OCI-M2 (cell line): ENCODE measurements around the gene KASH5.

Source experiments
- DNase-seq: peaks from one replicate; lab custom pipeline; 2025; ENCODE audit not compliant: unreplicated experiment; lab: John Stamatoyannopoulos, UW

Gene KASH5

DNA sequence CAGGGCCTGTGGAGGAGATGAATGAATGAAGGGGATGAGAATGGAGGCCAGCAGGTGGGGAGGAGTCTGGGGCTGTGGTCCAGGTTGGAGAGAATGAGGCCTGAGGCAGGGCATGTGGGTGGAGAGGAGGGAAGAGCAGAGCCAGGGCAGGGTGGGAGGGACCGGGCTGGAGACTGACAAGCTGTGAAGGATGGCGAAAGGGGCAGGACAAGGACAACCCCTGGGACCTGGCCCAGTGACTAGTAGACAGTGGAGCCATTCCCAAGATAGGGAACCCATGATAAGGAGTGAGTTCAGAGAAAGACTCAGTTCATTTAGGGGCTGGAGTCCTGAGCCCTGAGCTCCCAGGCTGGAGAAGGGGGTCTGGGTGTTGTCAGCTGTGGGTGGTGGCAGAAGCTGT, 32.2 kb downstream of the KASH5 start:
- DNase-seq, result no peak

DNA sequence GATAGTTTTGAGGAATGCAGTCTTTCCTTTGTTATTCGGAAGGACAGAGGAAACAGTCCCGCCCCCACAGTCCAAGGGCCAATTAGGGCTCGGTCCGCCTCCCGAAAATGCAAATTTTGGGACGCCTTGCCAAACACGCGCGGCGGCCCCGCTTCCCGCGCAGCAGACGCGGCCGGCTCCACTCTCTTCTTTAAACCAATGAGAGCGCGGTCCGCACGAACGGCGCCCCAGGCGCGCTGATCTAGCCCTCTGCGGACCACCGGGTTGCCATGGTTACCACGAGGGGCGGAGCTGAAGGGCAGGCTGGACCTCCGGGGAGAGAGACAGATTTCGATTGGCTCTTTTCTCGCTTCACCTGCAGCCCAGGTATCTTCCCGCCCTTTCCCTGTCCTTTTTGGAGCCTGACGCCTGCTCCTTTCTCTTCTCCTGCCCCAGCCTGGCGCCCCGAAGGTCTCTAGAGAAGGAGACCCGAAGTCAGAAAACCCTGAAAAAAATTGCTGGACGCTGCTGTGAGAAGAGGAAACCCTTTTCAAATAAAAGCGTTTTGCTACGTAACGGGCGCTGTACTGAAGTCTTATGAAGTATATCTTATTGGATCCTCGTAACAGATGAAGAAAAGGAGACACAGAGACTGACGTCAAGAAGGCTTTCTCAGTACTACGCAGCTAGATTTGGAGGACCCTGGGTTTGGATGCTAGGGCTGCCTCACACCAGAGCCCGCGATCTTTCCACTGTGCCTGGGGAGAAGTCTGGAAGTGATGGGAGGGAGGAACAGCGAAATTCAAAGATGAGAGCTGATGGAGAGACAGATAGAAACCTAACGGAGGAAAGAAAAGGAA, 33.2 kb downstream of the KASH5 start:
- no peak for DNase-seq

GRCh38 chr19:49421878-49422202, 33.8 kb downstream of the KASH5 start:
- DNase-seq, result no peak

GRCh38 chr19:49422407-49423070, 34.5 kb downstream of the KASH5 start:
- no peak for DNase-seq

GRCh38 chr19:49423071-49423984, 35.3 kb downstream of the KASH5 start, which contains the start of gene PTH2:
Gene PTH2 (minus strand): TSS chr19:49423441. CDS start chr19:49423339, 102 bp downstream.
- no peak for DNase-seq

DNA sequence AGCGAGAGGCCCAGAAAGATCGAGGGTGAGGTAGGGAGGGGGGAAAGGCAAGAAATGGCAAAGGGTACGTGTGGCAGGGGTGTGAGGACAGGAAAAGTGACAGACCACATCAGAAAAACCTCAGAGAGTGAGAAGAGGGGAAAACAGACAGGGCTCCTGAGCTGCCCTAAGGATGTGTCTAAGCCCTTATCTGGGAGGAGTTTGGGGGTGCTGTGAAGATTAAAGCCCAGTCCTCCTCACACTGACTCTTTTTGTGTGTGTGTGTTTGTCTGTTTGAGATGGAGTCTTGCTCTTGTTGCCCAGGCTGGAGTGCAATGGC, 35.9 kb downstream of the KASH5 start:
- DNase-seq, result no peak

- no peak for DNase-seq
Measured at GRCh38 chr19:49425178-49425577, 37.1 kb downstream of the KASH5 start, which contains the start of gene GFY. Gene GFY (plus strand): TSS chr19:49425388. CDS start chr19:49426431, 1,043 bp downstream.

DNA sequence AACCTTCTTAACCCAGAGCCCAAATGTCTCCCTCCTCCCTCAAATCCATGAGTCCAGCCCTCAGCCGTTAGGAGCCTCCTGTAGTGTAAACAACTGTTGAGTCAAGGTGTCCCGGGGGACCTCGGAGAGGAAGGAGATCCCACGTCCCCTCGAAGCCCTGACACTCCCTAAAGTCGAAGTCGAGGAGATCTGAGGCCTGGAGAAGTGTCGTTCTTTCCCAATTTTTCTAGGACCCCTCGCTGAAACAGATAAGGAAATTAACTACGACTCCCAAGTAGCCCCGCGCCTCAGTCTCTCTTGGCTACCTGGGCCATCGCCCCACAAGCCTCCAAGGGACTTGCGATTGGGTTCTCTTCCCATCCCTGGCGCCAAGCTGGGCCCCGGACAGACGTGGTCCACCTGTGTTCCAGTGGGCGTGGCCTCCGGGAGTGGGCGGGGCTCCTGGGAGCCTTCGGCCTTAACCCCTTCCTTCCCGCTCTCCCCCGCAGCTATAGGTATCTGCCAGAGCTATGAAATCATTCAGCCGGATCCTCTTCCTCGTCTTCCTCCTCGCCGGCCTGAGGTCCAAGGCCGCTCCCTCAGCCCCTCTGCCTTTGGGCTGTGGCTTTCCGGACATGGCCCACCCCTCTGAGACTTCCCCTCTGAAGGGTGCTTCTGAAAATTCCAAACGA, 38.0 kb downstream of the KASH5 start:
- no peak for DNase-seq

- DNase-seq, result no peak
Measured at GRCh38 chr19:49427339-49427738, 39.3 kb downstream of the KASH5 start.

GRCh38 chr19:49427855-49428546, 40.0 kb downstream of the KASH5 start:
- no peak for DNase-seq

- no peak for DNase-seq
Measured at GRCh38 chr19:49428547-49429451, 40.8 kb downstream of the KASH5 start.

- no peak for DNase-seq
Measured at GRCh38 chr19:49430172-49430677, 42.2 kb downstream of the KASH5 start.

DNA sequence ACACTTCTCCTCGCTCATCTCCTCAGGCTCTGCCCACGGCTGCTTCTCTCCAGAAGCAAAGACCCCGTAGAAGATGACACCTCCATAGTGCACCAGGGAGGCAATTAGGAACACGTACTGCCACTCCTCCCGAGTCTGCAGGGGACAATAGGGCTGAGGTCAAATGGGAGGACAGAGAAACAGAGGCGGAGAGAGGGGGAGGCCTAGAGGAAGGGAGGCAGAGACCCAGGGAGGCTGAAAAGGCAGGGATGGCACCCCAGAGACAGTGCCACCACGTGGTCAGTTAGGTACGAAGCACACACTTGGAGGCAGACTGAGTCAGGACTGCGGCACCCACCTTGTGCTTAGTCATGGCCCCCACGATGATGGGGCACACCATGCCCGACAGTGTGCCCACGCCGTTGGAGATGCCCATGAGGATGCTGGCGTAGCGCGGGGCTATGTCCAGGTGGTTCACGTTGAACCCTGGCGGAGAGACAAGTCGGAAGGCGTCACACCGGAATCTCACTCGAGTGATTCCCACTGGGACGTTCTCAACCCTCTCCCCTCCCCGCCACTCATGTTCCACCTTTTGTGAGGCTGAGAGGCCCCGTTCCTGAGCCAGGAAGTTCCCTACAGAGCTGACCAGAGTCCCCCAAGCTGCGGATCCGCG, 42.8 kb downstream of the KASH5 start:
- no peak for DNase-seq

GRCh38 chr19:49431330-49431749, 43.3 kb downstream of the KASH5 start:
- no peak for DNase-seq

DNA sequence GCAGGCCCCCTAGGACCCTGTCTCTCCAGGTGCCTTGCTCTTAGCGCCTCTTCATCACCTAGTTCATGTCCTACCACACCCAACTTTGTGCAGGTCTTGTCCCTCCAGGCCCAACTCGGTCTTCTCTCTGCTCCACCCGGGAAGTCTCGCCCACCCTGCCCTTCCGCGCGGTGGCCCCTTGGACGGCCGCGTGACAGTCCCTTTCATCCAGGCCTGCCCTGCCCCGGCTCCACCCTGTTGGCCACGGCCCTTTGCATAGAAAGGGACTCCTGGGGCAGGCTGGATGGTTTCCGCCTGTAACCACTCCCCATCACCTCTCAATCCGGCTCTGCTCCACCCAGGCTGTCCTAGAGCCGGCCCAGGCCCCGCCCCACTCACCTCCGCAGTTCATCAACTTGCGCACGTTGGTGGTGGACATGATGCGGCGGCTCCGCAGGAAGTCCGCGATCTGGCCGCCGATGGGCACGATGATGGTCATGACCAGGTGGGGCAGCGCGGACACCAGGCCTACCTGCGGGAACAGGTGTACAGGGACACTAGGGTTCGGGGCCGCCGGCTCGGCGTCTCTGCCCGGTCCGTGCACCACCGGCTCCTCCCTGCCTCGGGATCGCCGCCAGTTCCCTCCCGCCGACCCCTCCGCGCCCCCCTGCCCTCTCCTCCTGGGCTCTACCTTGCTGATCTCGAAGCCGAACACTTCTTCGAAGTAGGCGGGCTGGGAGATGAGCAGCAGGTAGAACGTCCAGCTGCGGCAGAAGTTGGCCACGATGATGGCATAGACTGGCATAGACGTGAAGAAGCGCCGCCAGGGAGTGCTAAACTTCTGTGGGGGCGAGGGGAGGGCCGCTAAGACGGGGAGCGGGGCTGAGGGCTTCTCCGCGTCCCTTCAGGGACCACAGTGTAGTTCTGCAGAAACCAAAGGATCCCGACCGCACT, 44.4 kb downstream of the KASH5 start:
- no peak for DNase-seq

- no peak for DNase-seq
Measured at GRCh38 chr19:49433240-49433901, 45.3 kb downstream of the KASH5 start.
